K562 (cell line): Measurements from ENCODE around the gene KYAT1. TPM values are rescaled to one million over a fixed set of nuclear protein-coding genes. Genes with fewer than 3 reads are reported as not detected.

Experiments used
- ATAC-seq: fragments of 200-7000 bp; cut with Tn5 transposase; 3 replicates; pipeline ENCODE4 v1.9.1; 2020; ENCODE audit warnings: moderate library complexity
- BruUV-seq: library from RNA; stranded (reverse); fragments of 400-500 nt; replicated peaks from 2 replicates; lab custom pipeline; 2021; lab: Mats Ljungman, UMichigan
- CTCF ChIA-PET: fragments of 300-600 bp; formaldehyde crosslinking; extraction: SDS; loops from one replicate; lab custom pipeline; 2021; ENCODE audit warnings: low intra/inter-chr PET ratio; lab: Yijun Ruan, JAX
- POLR2A ChIA-PET: fragments of 300-600, 350-650 bp; sonication (Branson Sonifier 250); formaldehyde crosslinking; extraction: SDS; loops from one replicate; lab custom pipeline; 2021; ENCODE audit warnings: antibody characterized with exemption, inconsistent platforms; lab: Yijun Ruan, JAX
- DNase-seq, 4 experiments: peaks; one replicate each; pipeline versions ENCODE4 v3.0.0 to v3.0.0-alpha.2; 2011 to 2018; ENCODE audit warnings: low spot score in 3 of 4, mixed read lengths in 3 of 4; ENCODE audit errors: extremely low read depth in 1 of 4
- FAIRE-seq: peaks from 2 replicates; lab custom pipeline; 2011; peaks lifted over from hg19 to GRCh38; lab: Jason Lieb, UNC
- H2AFZ ChIP-seq: 2 replicates; pipeline ENCODE4 v1.6.0; 2011; ENCODE audit warnings: low read depth, low read length, control low read depth, inconsistent platforms
- H3K27ac ChIP-seq: fragments of 200-600 bp; 3 replicates; pipeline ENCODE4 v1.8.0; 2011; ENCODE audit warnings: low read depth, mild to moderate bottlenecking, control low read depth, inconsistent platforms, low read length, moderate library complexity, mixed read lengths; ENCODE audit errors: extremely low read depth
- H3K27me3 ChIP-seq, 2 experiments: fragments of 300-600 bp in 1 of 2; 2 replicates in 1 of 2; 3 replicates in 1 of 2; pipeline versions ENCODE4 v1.6.0 to v1.8.0; 2011; ENCODE audit warnings: inconsistent platforms in 2 of 2, low read length in 2 of 2, mild to moderate bottlenecking in 1 of 2, mixed read lengths in 1 of 2, moderate library complexity in 1 of 2; ENCODE audit not compliant: control insufficient read depth in 2 of 2, insufficient read depth in 2 of 2
- H3K36me3 ChIP-seq: fragments of 300-600 bp; 3 replicates; pipeline ENCODE4 v1.8.0; 2011; ENCODE audit warnings: mild to moderate bottlenecking, low read length, inconsistent platforms; ENCODE audit not compliant: control insufficient read depth, insufficient read depth
- H3K4me1 ChIP-seq, 2 experiments: fragments of 200-600 bp in 1 of 2; replicated peaks in 1 of 2; 2 replicates in 1 of 2; 3 replicates in 1 of 2; pipeline versions ENCODE4 v1.5.1 to v1.8.0; 2011; ENCODE audit warnings: inconsistent platforms in 2 of 2, low read length in 2 of 2, mild to moderate bottlenecking in 1 of 2, mixed read lengths in 1 of 2, moderate library complexity in 1 of 2; ENCODE audit not compliant: control insufficient read depth in 2 of 2, insufficient read depth in 2 of 2
- H3K4me2 ChIP-seq: 2 replicates; pipeline ENCODE4 v1.6.1; 2011; ENCODE audit warnings: low read length, control low read depth, inconsistent platforms, mixed read lengths; ENCODE audit not compliant: insufficient read depth
- H3K4me3 ChIP-seq: fragments of 200-600 bp; sonication (generic), shearing (Covaris generic); 2 replicates; pipeline ENCODE4 v1.5.1; 2016; ENCODE audit warnings: control low read depth, inconsistent platforms
- H3K79me2 ChIP-seq: fragments of 200-600 bp; 3 replicates; pipeline ENCODE4 v1.8.0; 2011; ENCODE audit warnings: low read length, inconsistent platforms; ENCODE audit not compliant: control insufficient read depth, insufficient read depth
- H3K9ac ChIP-seq, 2 experiments: 2 replicates each; pipeline versions ENCODE4 v1.6.0 to v1.6.1; 2011; ENCODE audit warnings: low read depth in 2 of 2, low read length in 2 of 2, control low read depth in 1 of 2, inconsistent platforms in 1 of 2, mild to moderate bottlenecking in 1 of 2, mixed read lengths in 1 of 2; ENCODE audit not compliant: insufficient read depth in 1 of 2
- H3K9me1 ChIP-seq: one replicate; pipeline ENCODE4 v1.6.0; 2011; ENCODE audit warnings: inconsistent platforms, mild to moderate bottlenecking, low read length, moderate library complexity; ENCODE audit not compliant: control insufficient read depth, insufficient read depth
- H3K9me3 ChIP-seq: replicated peaks from 2 replicates; pipeline ENCODE4 v1.5.1; 2011; ENCODE audit warnings: low read depth, low read length, inconsistent platforms; ENCODE audit not compliant: control insufficient read depth, insufficient read depth
- H4K20me1 ChIP-seq: replicated peaks from 2 replicates; pipeline ENCODE4 v1.6.1; 2011; ENCODE audit warnings: low read length, inconsistent platforms, mixed read lengths; ENCODE audit not compliant: control insufficient read depth, insufficient read depth
- CREBBP ChIP-seq: IDR thresholded peaks from one replicate; pipeline ENCODE4 v1.6.1; 2012; ENCODE audit warnings: low read depth, mild to moderate bottlenecking, control low read depth, inconsistent platforms, low read length
- ETV5 ChIP-seq: sonication (generic); formaldehyde crosslinking; IDR thresholded peaks from 2 replicates; pipeline ENCODE4 v1.4.0; 2020; ENCODE audit warnings: low read depth, mild to moderate bottlenecking, missing genetic modification reagents
- FOXJ3 ChIP-seq: sonication (generic); formaldehyde crosslinking; IDR thresholded peaks from 2 replicates; pipeline ENCODE4 v1.4.0; 2020; ENCODE audit warnings: mild to moderate bottlenecking, missing genetic modification reagents
- HMG20A ChIP-seq: fragments of 450-650 bp; formaldehyde crosslinking; conservative IDR thresholded peaks from 2 replicates; pipeline ENCODE4 v1.4.0; 2020; ENCODE audit warnings: mild to moderate bottlenecking, mixed read lengths
- HNRNPLL ChIP-seq: fragments of 200-400 bp; formaldehyde crosslinking; IDR thresholded peaks from 2 replicates; pipeline ENCODE4 v1.6.1; 2017; ENCODE audit warnings: low read length, low read depth, mild to moderate bottlenecking; ENCODE audit not compliant: poor library complexity, severe bottlenecking
- JUNB ChIP-seq: fragments of 450-650 bp; formaldehyde crosslinking; conservative IDR thresholded peaks from 2 replicates; pipeline ENCODE4 v1.4.0; 2020; ENCODE audit warnings: mild to moderate bottlenecking
- KLF13 ChIP-seq: fragments of 450-650 bp; IDR thresholded peaks from 2 replicates; pipeline ENCODE4 v1.6.1; 2016; ENCODE audit warnings: missing genetic modification characterization, low read depth, mild to moderate bottlenecking, missing compliant biosample characterization, moderate library complexity, borderline replicate concordance
- PKNOX1 ChIP-seq: fragments of 450-650 bp; IDR thresholded peaks from 2 replicates; pipeline ENCODE4 v1.6.1; 2016
- PTTG1 ChIP-seq: fragments of 450-650 bp; IDR thresholded peaks from 2 replicates; pipeline ENCODE4 v1.6.1; 2016; ENCODE audit warnings: low read depth, mild to moderate bottlenecking, missing genetic modification characterization, missing compliant biosample characterization
- RBM22 ChIP-seq: fragments of 200-400 bp; formaldehyde crosslinking; IDR thresholded peaks from 2 replicates; pipeline ENCODE4 v1.6.1; 2018; ENCODE audit warnings: low read length, low read depth; ENCODE audit not compliant: poor library complexity, severe bottlenecking
- SIN3A ChIP-seq, 2 experiments: fragments of 150-350 bp in 1 of 2; IDR thresholded peaks; 2 replicates each; pipeline ENCODE4 v1.6.1; 2011 to 2016; ENCODE audit warnings: borderline replicate concordance in 2 of 2, low read depth in 2 of 2, low read length in 2 of 2, mild to moderate bottlenecking in 2 of 2, moderate library complexity in 2 of 2; ENCODE audit not compliant: control insufficient read depth in 1 of 2
- SIRT6 ChIP-seq: IDR thresholded peaks from one replicate; pipeline ENCODE4 v1.6.1; 2012; ENCODE audit warnings: low read depth, mild to moderate bottlenecking, control low read depth, inconsistent platforms, low read length, moderate library complexity
- SMARCA4 ChIP-seq: fragments of 450-650 bp; IDR thresholded peaks from 2 replicates; pipeline ENCODE4 v1.6.1; 2016
- SUPT5H ChIP-seq: fragments of 450-650 bp; IDR thresholded peaks from 2 replicates; pipeline ENCODE4 v1.6.1; 2016
- WGBS: fragments of 100-300 bp; shearing (Covaris generic); methylation state at CpG from one replicate; pipeline ENCODE4 v1.1.6; 2016; ENCODE audit warnings: low coverage, mixed read lengths; ENCODE audit not compliant: insufficient coverage; ENCODE audit errors: missing lambda C conversion rate; 5-methylcytosine and 5-hydroxymethylcytosine counted together
- in situ Hi-C: fragments of 300-500 bp; cut with MboI; formaldehyde crosslinking; loops from 4 replicates; pipeline ENCODE4 v1.15.0; 2018; ENCODE audit warnings: inconsistent platforms, mixed read lengths
- intact Hi-C: fragments of 100-400 bp; cut with micrococcal nuclease; formaldehyde crosslinking; loops from 2 replicates; pipeline ENCODE4 v1.14.2; 2022
- polyA plus RNA-seq, 8 experiments: library from polyadenylated mRNA; depleted of rRNA in 4 of 8; stranded (reverse) in 5 of 8; unstranded in 3 of 8; fragments of >200 nt; fragmentation: Nextera tagmentation in 2 of 8; fragmentation: Illumina TruSeq in 1 of 8; extraction: Ambion mirVana in 2 of 8; extraction: Trizol in 1 of 8; gene quantifications; 2 replicates each; pipeline versions ENCODE4 v1.2.1 to v1.2.3, GENCODE V29; 2011 to 2014; ENCODE audit warnings: inconsistent platforms in 1 of 8, missing spikeins in 1 of 8
- total RNA-seq, 7 experiments: library from RNA; depleted of rRNA in 6 of 7; stranded (reverse); fragments of >200 nt in 6 of 7; fragmentation: Illumina TruSeq in 2 of 7; extraction: Trizol in 2 of 7; gene quantifications; 2 replicates each; pipeline versions ENCODE4 v1.2.1 to v1.2.3, GENCODE V29; 2011 to 2021; ENCODE audit warnings: low replicate concordance in 1 of 7
- TF ChIP-seq, protein P1 (sequence below): fragments of 450-650 bp; formaldehyde crosslinking; IDR thresholded peaks from 2 replicates; pipeline ENCODE4 v1.4.0; 2022; ENCODE audit warnings: missing genetic modification characterization

The KYAT1 gene
- total and polyA plus RNA-seq, 9 of the 15 experiments (the other 6 are each of a cell fraction or from before 2014, with no cell fraction given): 6.4 to 16.8 (median 11.1) TPM

DNA sequence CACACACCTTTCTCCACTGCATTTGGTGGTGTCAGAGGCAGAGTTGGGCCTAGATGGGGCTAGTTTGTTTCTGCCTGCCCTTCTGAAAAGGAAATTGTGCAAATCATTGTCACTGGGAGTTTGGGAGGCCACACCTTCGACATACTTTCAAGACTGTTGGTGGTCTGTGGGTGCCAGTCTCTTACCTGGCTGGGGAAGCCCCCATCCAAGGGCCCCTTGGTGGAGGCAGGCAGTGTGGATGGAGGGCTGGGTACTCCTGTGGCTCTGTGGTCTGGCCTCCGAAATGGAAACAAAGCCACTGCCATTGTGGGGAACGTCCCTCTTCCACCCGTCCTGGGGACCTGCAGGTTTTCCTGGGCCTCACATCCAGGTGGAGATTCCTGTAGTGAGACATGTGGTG is 28.1 kb upstream of the KYAT1 start:
- intact Hi-C loops (no loop called here), in situ Hi-C loops (no loop called here)
- no peak for TF ChIP-seq HNRNPLL
- TF ChIP-seq FOXJ3 (CRISPR knock-in tag): no peak
- TF ChIP-seq KLF13 (tag): no peak
- TF ChIP-seq SMARCA4: no peak
- no peak for TF ChIP-seq SIRT6
- TF ChIP-seq, protein P1, sequence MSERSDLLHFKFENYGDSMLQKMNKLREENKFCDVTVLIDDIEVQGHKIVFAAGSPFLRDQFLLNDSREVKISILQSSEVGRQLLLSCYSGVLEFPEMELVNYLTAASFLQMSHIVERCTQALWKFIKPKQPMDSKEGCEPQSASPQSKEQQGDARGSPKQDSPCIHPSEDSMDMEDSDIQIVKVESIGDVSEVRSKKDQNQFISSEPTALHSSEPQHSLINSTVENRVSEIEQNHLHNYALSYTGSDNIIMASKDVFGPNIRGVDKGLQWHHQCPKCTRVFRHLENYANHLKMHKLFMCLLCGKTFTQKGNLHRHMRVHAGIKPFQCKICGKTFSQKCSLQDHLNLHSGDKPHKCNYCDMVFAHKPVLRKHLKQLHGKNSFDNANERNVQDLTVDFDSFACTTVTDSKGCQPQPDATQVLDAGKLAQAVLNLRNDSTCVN (CRISPR knock-in tag): no peak
- TF ChIP-seq CREBBP: no peak
- TF ChIP-seq SUPT5H: no peak
- no peak for TF ChIP-seq SIN3A (IDR thresholded peaks at IDR 0.05; ENCODE audit: borderline replicate concordance in 2 of 2, control insufficient read depth in 1 of 2, low read depth in 2 of 2, low read length in 2 of 2)
- TF ChIP-seq PTTG1 (tag): no peak
- TF ChIP-seq JUNB: no peak
- TF ChIP-seq HMG20A: no peak
- no peak for TF ChIP-seq ETV5 (CRISPR knock-in tag)
- no peak for TF ChIP-seq PKNOX1
- TF ChIP-seq RBM22: no peak
- Histone ChIP-seq H3K9ac (peak overlapping the region in 1 of 2 experiments; percentile 64; a peak in 1 of 4 replicates), H3K4me2 (no peak overlapping the region), H3K27ac (no peak overlapping the region), H3K79me2 (0 out of 3 replicates have a peak, but pooled peaks cover 11% of the 10 kb centered on the region), H3K4me3 (no peak overlapping the region), H3K27me3 (no peaks in the 10 kb centered on the region; a peak in 1 of 5 replicates), H3K9me1 (no peaks in the 10 kb centered on the region), H2AFZ (no peak overlapping the region), H3K36me3 (peaks cover 47% of the 10 kb centered on the region; the same call in 2 of the 3 replicates), H4K20me1 (no peaks in the 10 kb centered on the region; the same call in 1 of the 2 replicates), H3K4me1 (peaks cover 17 to 45% of the 10 kb centered on the region in 2 experiments), H3K9me3 (no peaks in the 10 kb centered on the region)
- ChIA-PET CTCF (no interaction called here), POLR2A (interaction anchor here (1.2 to 3.1 kb wide), 2 partner anchors 13 to 19 kb away, joined by 4 to 7 read pairs; no protein-coding TSS in a partner anchor)
- DNase-seq (no peak), FAIRE-seq (no peak), ATAC-seq (no peak)
- BruUV-seq: no TSS peak
- 83% methylated on average over 3 of the region's 4 CpGs for WGBS
